Heart right ventricle (tissue), 16 donors: ENCODE measurements around the gene OVOL2. TPM values are rescaled to one million over a fixed set of nuclear protein-coding genes. Genes with fewer than 3 reads are reported as not detected.

Experiments used
- ATAC-seq, 8 donors: fragments of 200-7000 bp; cut with Tn5 transposase; one replicate each; pipeline ENCODE4 v1.9.1; 2020; ENCODE audit warnings: mild to moderate bottlenecking in 8 of 8, moderate library complexity in 8 of 8, moderate number of reproducible peaks in 1 of 8
- DNase-seq, 2 donors: peaks; one replicate each; pipeline ENCODE4 v3.0.0-alpha.2; 2020
- H3K27ac ChIP-seq, 10 donors: fragments of 200-600 bp; sonication (generic) in 2 of 10; one replicate each; pipeline versions ENCODE4 v1.5.0 to v1.8.0; 2020 to 2022; ENCODE audit warnings: mild to moderate bottlenecking in 3 of 10
- H3K27me3 ChIP-seq, 7 donors: fragments of 200-600 bp; one replicate each; pipeline ENCODE4 v1.8.0; 2021 to 2022; ENCODE audit warnings: mild to moderate bottlenecking in 2 of 7
- H3K36me3 ChIP-seq, 9 donors: fragments of 200-600 bp; sonication (generic) in 1 of 9; one replicate each; pipeline versions ENCODE4 v1.5.0 to v1.8.0; 2020 to 2022; ENCODE audit warnings: mild to moderate bottlenecking in 2 of 9
- H3K4me1 ChIP-seq, 9 donors: fragments of 200-600 bp; sonication (generic) in 1 of 9; one replicate each; pipeline versions ENCODE4 v1.5.0 to v1.8.0; 2020 to 2022; ENCODE audit warnings: mild to moderate bottlenecking in 4 of 9
- H3K4me3 ChIP-seq, 10 donors: fragments of 200-600 bp; sonication (generic) in 2 of 10; one replicate each; pipeline versions ENCODE4 v1.5.0 to v1.8.0; 2020 to 2022; ENCODE audit warnings: mild to moderate bottlenecking in 7 of 10, moderate library complexity in 2 of 10
- H3K9me3 ChIP-seq, 11 donors: fragments of 200-600 bp in 10 of 11; sonication (generic) in 2 of 11; one replicate each; pipeline versions ENCODE4 v1.5.0 to v1.8.0; 2013 to 2022; ENCODE audit warnings: mild to moderate bottlenecking in 2 of 11, control low read depth in 1 of 11, moderate library complexity in 1 of 11
- WGBS, 2 donors: extraction: QIAGEN DNeasy Blood & Tissue Kit; methylation state at CpG; one replicate each; pipeline ENCODE4 v1.1.7; 2013; ENCODE audit warnings: inconsistent platforms in 1 of 2; 5-methylcytosine and 5-hydroxymethylcytosine counted together
- intact Hi-C, 10 donors: fragments of 100-400 bp; cut with DNase I; formaldehyde crosslinking; loops; one replicate each; pipeline versions ENCODE4 v1.11.1 to v1.14.2; 2022
- polyA plus RNA-seq, 2 donors: library from polyadenylated mRNA; stranded (reverse); fragments of 200-250 nt; gene quantifications; one replicate each; pipeline ENCODE4 v1.2.3, GENCODE V29; 2013
- total RNA-seq, 10 donors: library from RNA; stranded (reverse); fragmentation: NEBNext Ultra II Directional in 3 of 10; extraction: Animal tissue kit (Norgen Biotek cat#: 25700) in 3 of 10; gene quantifications; one replicate each; pipeline versions ENCODE4 v1.2.1 to v1.2.4, GENCODE V29; 2021 to 2023
- TF ChIP-seq, protein P1 (sequence below), 9 donors: fragments of 200-600 bp; sonication (generic) in 2 of 9; IDR thresholded peaks; one replicate each; pipeline versions ENCODE4 v1.5.0 to v1.8.0; 2021 to 2022; ENCODE audit warnings: antibody characterized with exemption in 9 of 9, mild to moderate bottlenecking in 5 of 9, moderate library complexity in 1 of 9
- donor health status: Arrhythmogenic right ventricular cardiomyopathy.
- donor health status: ischemic (EF 13 %, LVEDD 7.1; RV severe dilation, severe dysfunction).
- donor health status: healthy with polysubstance abuse.
- donor health status: DM: no; HTN: yes; CAD: no.
- donor health status: DM: no; HTN: no; CAD: no.
- donor health status: ischemic (EF 25% LVEDD 6.9; RV normal size, moderate dysfunction).
- donor health status: ischemic (EF 25% LVEDD 5.7; RV mildly dilated, moderate dysfunction).
- donor health status: healthy.
- donor health status: DM: yes; HTN: yes; CAD: no.
- donor health status: Ischemic cardiomyopathy.
- donor health status: ischemic (EF 35%, LVEDD 5.7; RV mildly dilated, moderate dysfunction).
- donor health status: nonischemic (EF 11% LVEDD 7.7; RV severe dilation, severe dysfunction).
- donor health status: DM: yes; HTN: yes; CAD: no.
- donor health status: PGD.
- donor health status: ischemic (EF 29% LVEDD 5.4; RV normal size, mild dysfunction).
- donor health status: nonischemic (EF 23%, LVEDD 6.1; RV moderate dilation, normal function).

OVOL2 gene
- total and polyA plus RNA-seq, 12 donors: not detected

GRCh38 chr20:18094191-18094590 is 36.5 kb upstream of the OVOL2 start:
- H3K4me1 ChIP-seq: no peaks in the 10 kb centered on the region
- no peak overlapping the region for H3K4me3 ChIP-seq
- no peak for DNase-seq
- WGBS, 2 donors: 55 to 57% methylated on average over 5 of the region's 5 CpGs
- no peak for ATAC-seq
- no peaks in the 10 kb centered on the region for H3K36me3 ChIP-seq
- H3K27me3 ChIP-seq: peaks cover 0 to 45% (median 32%) of the 10 kb centered on the region in 7 donors
- TF ChIP-seq, protein P1, sequence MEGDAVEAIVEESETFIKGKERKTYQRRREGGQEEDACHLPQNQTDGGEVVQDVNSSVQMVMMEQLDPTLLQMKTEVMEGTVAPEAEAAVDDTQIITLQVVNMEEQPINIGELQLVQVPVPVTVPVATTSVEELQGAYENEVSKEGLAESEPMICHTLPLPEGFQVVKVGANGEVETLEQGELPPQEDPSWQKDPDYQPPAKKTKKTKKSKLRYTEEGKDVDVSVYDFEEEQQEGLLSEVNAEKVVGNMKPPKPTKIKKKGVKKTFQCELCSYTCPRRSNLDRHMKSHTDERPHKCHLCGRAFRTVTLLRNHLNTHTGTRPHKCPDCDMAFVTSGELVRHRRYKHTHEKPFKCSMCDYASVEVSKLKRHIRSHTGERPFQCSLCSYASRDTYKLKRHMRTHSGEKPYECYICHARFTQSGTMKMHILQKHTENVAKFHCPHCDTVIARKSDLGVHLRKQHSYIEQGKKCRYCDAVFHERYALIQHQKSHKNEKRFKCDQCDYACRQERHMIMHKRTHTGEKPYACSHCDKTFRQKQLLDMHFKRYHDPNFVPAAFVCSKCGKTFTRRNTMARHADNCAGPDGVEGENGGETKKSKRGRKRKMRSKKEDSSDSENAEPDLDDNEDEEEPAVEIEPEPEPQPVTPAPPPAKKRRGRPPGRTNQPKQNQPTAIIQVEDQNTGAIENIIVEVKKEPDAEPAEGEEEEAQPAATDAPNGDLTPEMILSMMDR (IDR thresholded peaks at IDR 0.05): no peak
- intact Hi-C loops: no loop called here
- no peaks in the 10 kb centered on the region for H3K9me3 ChIP-seq
- H3K27ac ChIP-seq: no peak overlapping the region

- 70 to 78% methylated on average over 10 of the region's 10 CpGs for WGBS, 2 donors
- no peak overlapping the region for H3K4me3 ChIP-seq
- no peaks in the 10 kb centered on the region for H3K9me3 ChIP-seq
- no peaks in the 10 kb centered on the region for H3K36me3 ChIP-seq
- no peaks in the 10 kb centered on the region for H3K4me1 ChIP-seq
- intact Hi-C loops: no loop called here
- ATAC-seq: no peak
- TF ChIP-seq, protein P1 (IDR thresholded peaks at IDR 0.05): no peak
- peaks cover 0 to 50% (median 35%) of the 10 kb centered on the region in 7 donors for H3K27me3 ChIP-seq
- no peak overlapping the region for H3K27ac ChIP-seq
- no peak for DNase-seq
These were observed 35.7 kb upstream of the OVOL2 start for GRCh38 chr20:18093388-18093787.

DNA sequence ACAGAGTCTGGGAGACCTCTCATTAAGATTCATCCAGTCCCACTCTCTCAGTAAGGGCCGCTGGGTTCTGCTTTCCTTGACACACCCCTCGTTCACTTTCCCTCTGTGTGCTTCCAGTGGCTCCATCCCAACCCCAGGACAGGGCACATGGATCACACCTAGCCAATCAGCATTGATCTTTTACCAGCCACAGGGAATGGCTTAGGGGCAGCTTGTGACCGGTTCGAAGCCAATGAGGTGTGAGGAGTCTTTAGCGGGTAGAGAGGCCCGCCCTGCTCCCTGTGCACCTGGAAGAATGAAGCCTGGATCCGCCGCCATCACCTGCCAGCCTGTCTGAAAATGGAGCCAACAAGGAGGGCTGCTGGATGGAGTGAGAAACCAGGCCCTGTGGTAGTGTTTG is 35.2 kb upstream of the OVOL2 start:
- Histone ChIP-seq H3K4me3 (no peak overlapping the region), H3K27ac (no peak overlapping the region), H3K27me3 (peaks cover 0 to 50% (median 35%) of the 10 kb centered on the region in 7 donors), H3K9me3 (no peaks in the 10 kb centered on the region), H3K36me3 (no peaks in the 10 kb centered on the region), H3K4me1 (no peaks in the 10 kb centered on the region)
- no peak for ATAC-seq
- TF ChIP-seq, protein P1 (IDR thresholded peaks at IDR 0.05): no peak
- WGBS, 2 donors: 74 to 89% methylated on average over 8 of the region's 8 CpGs
- DNase-seq: no peak
- intact Hi-C loops: no loop called here

GRCh38 chr20:18091623-18092022 is 33.9 kb upstream of the OVOL2 start:
- Histone ChIP-seq H3K36me3 (no peaks in the 10 kb centered on the region), H3K27me3 (peaks cover 0 to 56% (median 35%) of the 10 kb centered on the region in 7 donors), H3K9me3 (no peaks in the 10 kb centered on the region), H3K27ac (no peak overlapping the region), H3K4me3 (no peak overlapping the region), H3K4me1 (no peaks in the 10 kb centered on the region)
- DNase-seq: no peak
- 41 to 43% methylated on average over 7 of the region's 7 CpGs for WGBS, 2 donors
- TF ChIP-seq, protein P1 (IDR thresholded peaks at IDR 0.05): no peak
- intact Hi-C loops: no loop called here
- no peak for ATAC-seq
